Stimulated activated naive CD8-positive, alpha-beta T cell treated with anti-CD3 and anti-CD28 coated beads, Interleukin-15, amount 100 ng/mL, for 72 hours (primary cell): ENCODE data around the gene TRIM73.
"Not testable (repeated sequence)": the region's sequence is repeated elsewhere in the genome, so short reads cannot be mapped to it uniquely, and the experiment has no call there.

ENCODE experiments used
- ATAC-seq: fragments of 150-1000 bp; cut with Tn5 transposase; 2 replicates; pipeline ENCODE4 v1.10.0; 2021; ENCODE audit warnings: mild to moderate bottlenecking, moderate library complexity
- DNase-seq, 2 donors: peaks; one replicate each; pipeline ENCODE4 v3.0.0; 2021 to 2022
- H3K27ac Mint-ChIP-seq, 2 donors: one replicate each; pipeline ENCODE4 v1.8.0; 2022; ENCODE audit warnings: mild to moderate bottlenecking in 2 of 2, mixed read lengths in 2 of 2, moderate library complexity in 2 of 2
- H3K27me3 Mint-ChIP-seq: one replicate; pipeline ENCODE4 v1.8.0; 2022; ENCODE audit warnings: mixed read lengths
- H3K4me1 Mint-ChIP-seq: one replicate; pipeline ENCODE4 v1.8.0; 2022; ENCODE audit warnings: mild to moderate bottlenecking, mixed read lengths
- H3K4me3 Mint-ChIP-seq, 2 donors: one replicate each; pipeline ENCODE4 v1.8.0; 2022; ENCODE audit warnings: mild to moderate bottlenecking in 2 of 2, mixed read lengths in 2 of 2, moderate library complexity in 1 of 2
- H3K9me3 Mint-ChIP-seq, 2 donors: one replicate each; pipeline ENCODE4 v1.8.0; 2022; ENCODE audit warnings: mixed read lengths in 2 of 2

The TRIM73 gene

DNA sequence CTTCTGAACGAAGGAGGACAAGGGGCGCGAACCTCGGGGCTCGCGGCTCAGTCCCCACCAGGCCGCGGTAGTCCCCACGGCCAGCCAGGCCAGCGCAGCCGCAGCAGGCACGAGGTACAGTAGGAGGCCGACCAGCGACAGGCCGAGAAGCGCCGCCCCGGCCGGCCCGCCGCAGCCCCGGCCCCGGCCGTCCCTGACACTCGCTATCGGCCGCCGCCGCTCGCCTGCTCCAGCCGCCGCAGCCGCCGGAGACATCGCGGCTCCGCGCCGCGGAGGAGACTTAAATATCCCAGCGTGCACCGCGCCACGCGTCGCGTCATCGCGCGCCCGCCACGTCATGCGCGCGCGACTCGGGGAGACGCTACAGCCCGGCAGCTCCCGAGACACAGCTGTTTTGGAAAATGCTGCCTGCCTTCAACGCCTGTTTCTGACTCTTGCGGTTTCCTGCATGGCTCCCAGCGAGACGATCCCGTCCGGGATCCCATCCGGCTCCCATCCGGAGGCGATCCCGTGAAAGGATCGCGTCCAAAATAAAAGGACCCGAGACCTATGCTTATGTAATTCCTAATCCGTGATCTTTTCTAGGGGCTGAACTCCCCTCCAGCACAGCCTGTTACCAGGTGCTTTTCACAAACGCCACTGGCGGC is 47.2 kb downstream of the TRIM73 start:
- DNase-seq (peak; percentile 25 to 53), ATAC-seq (peak; percentile 96)
- H3K9me3 Mint-ChIP-seq, H3K27me3 Mint-ChIP-seq: not testable (repeated sequence)
- H3K27ac Mint-ChIP-seq = peak overlapping the region; percentile 96
- H3K4me3 Mint-ChIP-seq = peak overlapping the region; percentile 84 to 86
- H3K4me1 Mint-ChIP-seq = peaks cover 17% of the 10 kb centered on the region

DNA sequence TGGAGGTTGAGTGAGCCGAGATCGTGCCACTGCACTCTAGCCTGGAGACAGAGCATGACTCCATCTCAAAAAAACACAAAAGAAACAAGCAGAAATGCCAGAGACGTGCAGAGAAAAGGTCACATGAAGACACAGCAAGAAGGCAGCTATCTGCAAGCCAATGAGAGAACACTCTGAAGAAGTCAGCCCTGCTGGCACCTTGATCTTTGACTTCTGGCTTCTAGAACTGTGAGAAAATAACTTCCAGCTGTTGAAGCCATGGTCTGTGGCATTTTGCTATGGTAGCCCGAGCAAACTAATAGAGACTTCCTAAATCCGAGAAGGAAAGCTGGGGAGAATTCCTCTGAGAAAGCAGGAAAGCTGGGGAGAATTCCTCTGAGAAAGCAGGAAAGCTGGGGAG is 54.5 kb downstream of the TRIM73 start:
- DNase-seq, ATAC-seq, H3K4me1 Mint-ChIP-seq, H3K9me3 Mint-ChIP-seq, H3K27me3 Mint-ChIP-seq, H3K27ac Mint-ChIP-seq, H3K4me3 Mint-ChIP-seq: not testable (repeated sequence)

DNA sequence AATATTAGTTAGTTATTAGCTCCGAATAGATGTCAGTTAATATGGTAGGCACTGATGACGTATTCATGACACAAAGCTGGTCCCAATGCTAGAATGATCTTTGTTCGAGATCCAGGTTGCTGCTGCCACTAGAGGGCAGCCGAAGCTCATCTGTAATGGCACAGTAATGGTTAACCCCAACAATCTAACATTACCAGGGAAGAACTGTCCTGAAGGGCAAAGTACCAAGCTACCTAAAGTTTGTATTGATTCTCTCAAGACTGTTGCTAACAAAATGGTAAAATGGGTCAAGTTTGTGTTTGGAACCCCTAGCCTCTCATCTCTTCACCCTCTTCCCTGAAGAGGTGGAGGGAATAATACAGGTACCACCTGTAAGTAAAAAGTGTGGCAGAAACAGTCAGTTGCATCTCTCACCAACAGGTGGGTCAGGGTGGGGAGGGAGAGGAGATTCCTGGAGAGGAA is 57.1 kb downstream of the TRIM73 start:
- not testable (repeated sequence) for H3K4me3 Mint-ChIP-seq, H3K27ac Mint-ChIP-seq, H3K4me1 Mint-ChIP-seq, H3K27me3 Mint-ChIP-seq, H3K9me3 Mint-ChIP-seq
- ATAC-seq (peak; percentile 94), DNase-seq (peak in 1 of 2 donors; percentile 8)
